Cortex of kidney (tissue), 1 donor: Measurements from ENCODE around the gene LSAMP.

Experiments
- DNase-seq: peaks from one replicate; lab custom pipeline; 2025; lab: John Stamatoyannopoulos, UW

The LSAMP gene

DNA sequence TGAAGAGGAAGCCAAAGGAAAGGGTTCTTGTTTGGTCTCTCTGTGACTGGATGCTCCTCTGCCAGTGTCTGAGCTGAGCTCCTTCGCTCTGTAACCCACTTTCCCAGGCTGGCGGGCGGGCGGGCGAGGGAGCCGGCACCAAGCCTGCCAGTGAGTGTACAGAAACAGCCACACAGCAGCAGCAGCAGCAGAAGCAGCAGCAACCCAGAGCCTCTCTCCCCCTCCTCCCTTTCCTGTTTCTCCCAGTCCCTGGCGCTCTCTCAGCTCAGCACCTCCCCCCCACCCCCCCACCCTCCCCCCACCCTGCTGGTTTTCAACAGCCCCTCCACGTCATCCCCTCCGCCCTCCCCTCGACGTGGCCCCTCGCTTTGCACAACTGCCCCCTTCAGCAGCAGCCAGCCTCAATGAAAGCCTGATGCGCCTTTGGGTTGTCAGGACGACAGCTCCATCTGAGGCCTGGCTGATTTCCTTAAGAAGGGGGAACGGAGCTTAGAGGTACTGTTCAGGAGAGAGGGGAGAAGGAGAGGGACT is at the start of gene LSAMP:
Gene LSAMP (minus strand): TSS at position 177 of the 531 bp plus-strand sequence.
- no peak for DNase-seq

DNA sequence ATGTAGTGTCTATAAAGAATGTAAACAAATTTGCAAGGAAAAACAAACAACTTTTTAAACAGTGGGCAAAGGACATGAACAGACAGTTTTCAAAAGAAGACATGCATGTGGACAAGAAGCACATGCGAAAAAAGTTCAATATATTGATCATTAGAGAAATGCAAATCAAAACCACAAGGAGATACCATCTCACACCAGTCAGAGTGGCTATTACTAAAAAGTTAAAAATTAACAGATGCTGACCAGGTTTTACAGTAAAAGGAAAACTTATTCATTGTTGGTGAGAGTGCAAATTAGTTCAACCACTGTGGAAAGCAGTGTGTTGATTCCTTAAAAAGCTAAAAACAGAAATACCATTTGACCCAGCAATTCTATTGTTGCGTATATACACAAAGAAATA is 47.1 kb upstream of the LSAMP start:
- DNase-seq: no peak

DNA sequence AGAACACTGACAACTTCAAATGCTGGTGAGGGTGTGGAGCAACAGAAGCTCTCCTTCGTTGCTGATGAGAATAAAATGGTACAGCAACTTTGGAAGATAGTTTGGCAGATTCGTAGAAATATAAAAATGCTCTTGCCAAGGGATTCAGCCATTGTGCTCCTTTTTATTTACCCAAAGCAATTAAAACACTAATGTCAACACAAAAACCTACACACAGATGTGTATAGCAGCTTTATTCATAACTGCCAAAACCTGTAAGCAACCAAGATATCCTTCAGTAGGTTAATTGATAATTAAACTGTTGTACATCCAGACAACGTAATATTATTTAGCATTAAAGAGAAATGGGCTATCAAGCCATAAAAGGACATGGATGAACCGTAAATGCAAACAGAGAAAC is 37.8 kb upstream of the LSAMP start:
- DNase-seq: no peak

DNA sequence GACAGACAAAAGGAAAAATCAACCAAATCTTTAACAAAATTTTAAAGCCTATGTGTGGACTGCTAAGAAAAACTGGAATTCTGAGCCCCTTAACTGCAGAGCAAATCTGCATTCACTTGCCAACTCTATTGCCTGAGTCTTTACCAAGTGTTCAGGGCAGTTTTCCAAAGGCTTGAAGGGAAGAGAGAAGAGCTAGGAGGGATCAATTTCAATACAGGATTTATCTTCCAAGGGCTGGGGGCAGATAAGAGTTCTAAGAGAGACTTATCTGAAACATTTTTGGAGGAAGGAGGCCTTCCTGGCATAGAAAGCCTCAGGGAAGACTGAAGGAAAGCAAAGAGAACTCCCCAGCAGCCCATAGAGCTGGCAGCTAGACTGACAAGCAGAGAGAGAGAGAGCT is 31.4 kb upstream of the LSAMP start:
- no peak for DNase-seq

DNA sequence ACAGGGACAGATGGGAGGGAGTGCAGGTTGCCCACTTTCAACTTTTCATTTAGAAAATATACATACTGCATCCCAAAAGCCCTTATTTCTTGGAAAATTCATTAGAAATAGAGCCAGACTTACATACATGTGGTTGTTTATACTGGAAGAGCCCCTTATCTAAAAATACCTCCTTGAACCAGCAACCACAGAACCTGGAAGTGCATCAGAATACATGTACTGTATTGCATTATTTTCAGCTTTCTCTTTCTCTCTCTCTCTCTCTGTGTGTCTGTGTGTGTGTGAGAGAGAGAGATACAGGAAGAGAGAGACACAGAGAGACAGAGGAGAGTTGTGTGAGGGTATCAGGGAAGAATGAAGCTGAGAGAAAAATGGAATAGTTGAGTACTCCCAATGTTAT is 29.5 kb upstream of the LSAMP start:
- DNase-seq: no peak

DNA sequence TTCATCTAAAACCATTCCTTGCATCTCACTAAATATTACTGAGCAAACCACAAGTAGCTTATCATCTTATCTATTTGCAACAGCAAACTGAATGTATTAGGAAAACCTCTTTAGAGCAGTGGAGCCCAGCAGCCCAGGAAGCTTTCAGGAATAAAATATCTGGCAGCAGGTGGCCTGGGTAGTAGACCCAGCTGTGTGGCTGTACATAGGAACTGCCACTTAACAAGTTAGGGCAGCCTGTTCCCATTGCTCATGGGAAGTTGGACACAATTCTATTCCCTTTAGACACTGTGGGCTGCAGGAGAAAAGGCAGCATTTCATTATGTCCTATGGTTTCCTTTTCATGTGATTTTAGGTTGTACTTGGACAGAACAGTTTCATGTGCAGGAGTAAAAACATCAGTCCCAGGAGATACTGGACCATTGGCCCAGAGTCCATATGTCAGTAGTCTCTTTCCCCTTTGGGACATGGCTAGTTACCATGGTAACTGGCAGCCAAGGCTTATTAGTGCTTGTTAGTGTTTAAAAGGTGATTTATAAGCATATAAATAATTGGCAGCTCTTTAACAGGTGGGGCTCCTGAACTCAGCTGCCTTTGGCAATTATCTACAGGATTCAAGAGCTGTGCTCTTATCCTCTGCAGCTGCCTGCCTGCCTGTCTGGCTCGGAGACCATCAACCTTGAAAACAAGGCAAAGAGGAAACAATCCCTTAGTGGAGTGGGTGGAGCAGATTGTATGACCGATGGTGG is 28.9 kb upstream of the LSAMP start:
- no peak for DNase-seq

DNA sequence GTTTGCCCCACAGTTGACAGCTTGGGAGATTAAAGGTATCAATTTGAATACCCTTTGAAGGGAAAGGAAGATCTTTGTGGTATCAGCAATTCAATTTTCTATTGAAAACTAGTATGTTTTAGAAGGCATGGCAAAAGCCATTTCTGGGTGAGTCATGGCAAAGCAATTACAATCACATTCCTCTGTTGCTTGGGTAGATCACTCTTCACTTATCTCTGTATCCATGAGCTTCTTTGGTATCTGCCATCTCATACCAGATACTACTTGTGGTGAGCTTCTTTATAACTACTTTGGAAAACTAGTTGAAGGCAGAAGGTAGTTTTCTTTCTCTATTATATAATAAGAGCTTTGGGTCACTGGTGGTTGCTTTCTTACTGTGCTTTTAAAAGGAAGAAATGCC is 28.3 kb upstream of the LSAMP start:
- DNase-seq: no peak

DNA sequence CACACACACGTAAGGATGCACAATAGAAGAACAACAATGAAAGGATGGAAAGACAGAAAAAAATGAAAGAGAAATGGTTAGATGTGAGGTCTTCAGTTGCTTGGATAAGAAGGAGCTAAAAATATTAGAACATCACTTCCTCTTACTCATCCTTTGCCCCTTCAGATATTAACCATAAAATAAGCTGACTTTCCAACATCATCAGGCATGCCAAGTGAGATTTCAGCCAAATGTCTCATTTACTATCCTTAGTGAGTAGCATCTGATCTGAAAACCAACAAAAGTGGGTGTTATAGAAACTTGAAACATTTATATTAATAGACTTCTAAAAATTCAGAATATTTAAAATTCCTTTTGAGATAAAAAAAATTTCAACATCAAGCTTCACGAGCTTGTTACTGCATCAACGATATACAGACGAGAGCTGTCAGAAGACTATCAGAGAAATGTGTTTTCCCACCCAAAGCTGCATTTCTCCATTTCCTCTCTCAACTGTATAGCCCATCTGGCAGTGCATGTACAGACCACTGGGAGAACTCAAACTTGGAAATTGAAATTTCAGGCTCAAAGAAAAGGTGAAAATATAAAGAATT is 25.4 kb upstream of the LSAMP start:
- DNase-seq: no peak

DNA sequence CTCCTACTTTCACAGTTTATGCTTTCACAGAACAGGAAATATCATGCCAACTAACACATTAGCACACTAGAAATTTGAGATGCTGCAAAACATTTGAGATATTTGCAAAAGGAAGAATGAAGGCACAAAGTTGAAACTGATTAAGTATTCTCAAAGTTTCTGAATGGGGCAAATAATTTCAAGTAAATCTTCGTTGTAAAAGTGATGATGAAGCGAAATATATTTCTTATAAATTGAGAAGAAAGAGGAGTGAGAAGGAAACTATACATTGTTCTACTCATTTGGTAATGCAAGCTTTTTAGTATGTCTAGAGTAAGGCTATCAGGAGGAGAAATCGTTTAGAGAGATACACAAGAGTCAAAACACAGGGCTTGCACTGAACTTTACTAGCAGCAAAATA is 24.3 kb upstream of the LSAMP start:
- DNase-seq: no peak

DNA sequence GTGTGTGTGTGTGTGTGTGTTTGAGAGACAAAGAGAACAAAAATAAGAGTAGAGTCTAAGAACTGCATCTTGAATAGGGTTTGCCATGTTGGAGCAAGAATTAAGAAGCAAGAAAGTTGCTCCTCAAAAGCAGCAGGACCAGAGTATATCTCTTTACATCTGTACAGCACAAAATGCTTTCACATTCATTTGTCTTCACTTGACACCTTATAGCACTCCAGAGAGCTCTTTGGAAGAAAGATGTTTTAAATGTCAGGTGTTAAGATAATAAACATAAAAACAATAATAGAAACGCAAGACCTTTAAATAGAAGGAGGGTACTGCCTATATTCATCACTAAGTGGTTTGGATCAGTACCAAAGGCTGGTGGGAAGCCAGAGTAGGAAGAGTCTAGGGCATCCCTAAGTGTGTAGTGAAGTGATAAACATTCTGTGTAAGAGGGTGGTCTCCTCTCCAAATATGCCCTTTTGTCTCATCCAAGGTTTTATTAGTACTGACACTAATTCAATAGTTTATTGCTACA is 19.1 kb upstream of the LSAMP start:
- DNase-seq: no peak

DNA sequence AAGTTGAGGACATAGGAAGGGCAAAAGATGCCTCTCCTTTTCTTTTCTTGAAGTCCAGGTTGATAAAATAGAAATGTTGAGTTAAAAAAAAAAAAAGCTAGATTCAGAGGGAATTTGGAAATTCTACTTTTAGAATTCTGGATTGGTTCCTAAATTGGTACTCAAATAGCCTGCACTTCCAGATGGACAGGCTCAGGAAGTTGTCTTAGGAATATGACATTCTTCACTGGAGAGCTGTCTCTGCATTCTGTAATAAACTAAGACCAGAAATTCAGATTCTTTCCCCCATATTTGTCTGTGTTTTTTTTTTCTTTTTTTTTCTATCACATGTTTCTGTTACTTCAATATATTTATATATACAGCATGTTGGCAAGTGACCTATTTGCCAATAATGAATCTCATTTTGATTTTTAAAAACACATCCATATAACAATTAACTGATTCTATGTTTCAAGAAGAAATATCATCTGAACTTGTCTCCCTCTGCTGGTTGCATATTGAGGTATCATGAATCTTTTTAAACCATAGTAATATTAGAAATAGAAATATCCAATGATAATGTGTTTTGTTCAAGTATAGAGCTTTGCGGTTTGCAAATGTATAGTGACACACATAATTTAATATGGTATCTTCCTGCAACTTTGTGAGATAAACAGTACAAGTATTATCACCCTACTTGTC is 8.5 kb upstream of the LSAMP start:
- no peak for DNase-seq

DNA sequence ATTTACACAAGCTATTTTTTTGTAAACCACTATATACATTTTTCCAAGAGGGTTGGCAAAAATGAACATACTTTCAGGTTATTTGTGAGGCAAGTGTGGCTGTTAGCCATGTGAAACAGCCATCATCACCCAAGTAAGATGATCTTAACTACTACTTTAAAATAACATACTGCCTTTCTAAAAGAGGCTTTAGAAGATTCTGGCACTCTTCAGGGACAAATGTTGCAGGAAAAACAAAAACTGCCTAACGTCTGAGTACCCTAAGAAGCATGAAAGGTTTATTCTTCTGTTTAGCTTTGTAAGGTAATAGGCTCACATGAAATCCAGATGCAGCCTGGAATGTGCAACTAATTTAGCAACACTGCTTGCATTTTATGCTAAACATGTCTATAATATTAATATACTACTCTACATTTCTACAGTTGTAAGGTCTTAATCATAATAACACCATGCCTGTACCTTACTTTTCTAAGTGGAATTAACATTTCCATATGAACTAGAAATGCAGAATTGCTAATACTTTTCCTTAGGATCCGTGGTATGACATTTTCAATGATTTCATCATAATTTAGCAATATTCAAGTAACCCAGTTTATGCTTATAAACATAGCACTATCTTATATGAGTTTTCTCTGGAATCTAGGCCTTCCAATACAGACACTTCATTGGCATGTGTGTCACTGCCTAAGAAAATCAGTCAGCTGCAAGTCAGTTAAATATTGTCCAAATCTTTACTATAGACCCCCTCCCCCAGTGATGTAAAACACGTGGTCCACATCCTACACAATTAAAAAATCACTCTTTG is 4.5 kb upstream of the LSAMP start:
- no peak for DNase-seq

DNA sequence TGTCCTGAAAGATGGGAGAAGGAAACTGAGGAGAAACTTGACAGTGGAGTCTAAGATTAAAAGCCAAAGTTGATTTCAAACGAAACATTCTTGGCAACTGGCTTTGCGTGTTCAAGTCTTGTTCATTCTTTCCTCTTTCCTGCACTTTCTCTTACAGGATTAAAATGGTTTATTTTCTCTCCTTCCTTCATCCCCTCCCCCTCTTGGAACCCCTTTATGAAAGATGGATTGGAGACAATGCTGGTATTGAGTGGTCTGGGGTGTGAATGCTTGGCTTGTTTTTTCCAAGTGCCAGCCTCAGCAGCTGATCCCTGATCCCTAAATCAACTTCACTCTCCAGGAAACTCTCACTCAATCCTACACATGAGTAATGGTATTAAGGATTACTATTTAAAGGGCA is 703 bp upstream of the LSAMP start:
- DNase-seq: no peak

DNA sequence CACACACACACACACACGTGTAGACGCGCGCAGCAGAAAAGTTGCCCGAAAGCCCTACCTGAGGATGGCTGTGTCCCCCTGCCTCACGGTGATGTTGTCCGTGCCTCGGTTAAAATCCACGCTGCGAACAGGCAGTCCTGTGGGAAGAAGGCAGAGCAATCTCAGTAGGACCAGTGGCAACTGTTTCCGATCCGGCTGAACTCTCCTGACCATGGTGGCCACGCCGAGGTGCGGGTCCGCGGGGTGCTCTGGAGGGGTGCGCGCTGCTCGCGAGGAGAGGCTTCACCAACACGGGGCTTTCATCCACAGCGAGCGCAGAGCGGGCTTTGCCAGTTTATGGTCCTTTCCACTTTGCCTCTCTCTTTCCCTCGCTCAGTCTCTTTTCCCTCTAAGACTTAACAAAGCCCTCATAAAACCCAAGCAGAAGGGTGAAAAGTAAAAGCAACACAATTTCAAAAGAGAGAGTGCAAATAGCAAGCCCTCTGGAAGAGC is 422 bp downstream of the LSAMP start:
- no peak for DNase-seq

DNA sequence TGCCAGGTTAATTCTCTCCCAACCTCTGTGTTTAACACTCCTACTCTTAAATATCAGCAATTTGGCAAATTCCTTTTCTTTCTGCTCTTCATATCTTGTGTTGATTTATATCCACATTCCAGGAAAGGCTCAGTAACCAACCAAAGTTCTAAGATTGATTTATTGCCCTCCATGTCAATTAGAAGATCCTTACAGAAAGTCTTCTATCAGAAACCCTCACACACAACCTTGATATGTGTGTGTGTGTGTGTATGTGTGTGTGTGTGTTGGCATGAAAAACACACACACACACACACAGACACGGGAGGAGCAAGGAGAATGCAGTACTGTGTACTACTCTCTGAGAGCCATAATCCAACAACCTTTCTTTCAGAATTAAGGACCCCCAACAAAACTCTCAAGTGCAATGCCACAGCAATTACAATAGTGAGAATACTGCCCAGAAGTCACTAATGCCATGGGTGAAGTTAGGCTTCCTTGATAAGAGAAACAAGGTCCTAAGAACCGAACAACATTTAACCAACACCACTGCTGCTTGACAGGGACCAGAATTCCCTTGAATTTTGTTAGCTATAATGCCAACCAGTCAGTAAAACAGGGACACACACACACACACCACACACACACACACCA is 1.1 kb downstream of the LSAMP start:
- no peak for DNase-seq

DNA sequence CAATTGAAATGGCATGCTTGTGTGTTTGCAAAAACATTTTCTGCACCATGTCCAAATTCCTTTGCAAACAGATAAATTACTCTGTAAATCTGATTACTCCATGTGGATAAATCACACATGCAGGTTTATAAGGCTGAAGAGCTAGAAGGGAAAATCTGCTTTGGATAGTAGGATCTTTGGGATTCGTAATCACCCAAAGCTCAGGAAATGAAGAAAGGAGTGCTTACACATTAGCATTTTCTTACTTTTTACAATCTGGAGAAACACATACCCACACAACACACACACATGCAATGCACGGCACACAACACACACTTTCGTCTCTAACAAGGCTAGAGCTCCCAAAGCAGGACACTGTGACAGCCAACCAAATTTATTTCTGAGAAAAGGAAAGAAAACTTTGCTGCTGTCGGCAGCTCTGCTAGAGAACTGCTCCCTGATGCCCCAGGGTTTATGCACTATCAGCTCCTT is 2.1 kb downstream of the LSAMP start:
- no peak for DNase-seq

DNA sequence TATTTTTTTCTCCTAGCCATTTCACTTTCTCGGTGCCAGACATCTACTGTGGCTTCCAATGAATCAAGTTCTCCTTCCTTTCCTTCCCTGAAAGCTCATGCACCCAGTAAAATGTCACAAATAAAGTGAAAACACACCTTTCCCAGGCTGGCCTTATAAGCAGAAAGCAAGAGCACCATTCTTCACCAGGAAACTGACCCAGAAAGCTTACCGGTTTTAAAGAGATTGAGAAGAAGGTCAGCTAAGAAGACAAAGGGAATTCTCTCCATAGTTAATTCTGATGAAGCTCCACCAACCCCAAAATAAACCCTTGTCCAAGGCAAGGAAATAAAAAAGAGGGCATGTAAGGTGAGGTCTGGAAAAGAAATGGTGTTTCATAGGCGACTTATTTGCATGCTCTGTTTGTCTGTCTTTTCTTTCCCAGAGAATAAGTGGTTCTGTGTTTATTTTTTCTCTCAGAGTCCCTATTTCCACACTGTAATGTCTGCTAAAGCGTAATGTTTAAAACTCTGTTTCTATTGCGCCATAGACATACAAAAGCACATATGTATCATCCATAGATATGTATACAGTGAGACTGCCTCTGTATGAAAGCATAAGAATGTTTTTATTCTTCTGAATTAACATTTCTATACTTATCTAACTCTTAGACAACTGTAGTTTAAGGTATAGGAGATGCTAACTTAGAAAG is 2.8 kb downstream of the LSAMP start:
- no peak for DNase-seq

DNA sequence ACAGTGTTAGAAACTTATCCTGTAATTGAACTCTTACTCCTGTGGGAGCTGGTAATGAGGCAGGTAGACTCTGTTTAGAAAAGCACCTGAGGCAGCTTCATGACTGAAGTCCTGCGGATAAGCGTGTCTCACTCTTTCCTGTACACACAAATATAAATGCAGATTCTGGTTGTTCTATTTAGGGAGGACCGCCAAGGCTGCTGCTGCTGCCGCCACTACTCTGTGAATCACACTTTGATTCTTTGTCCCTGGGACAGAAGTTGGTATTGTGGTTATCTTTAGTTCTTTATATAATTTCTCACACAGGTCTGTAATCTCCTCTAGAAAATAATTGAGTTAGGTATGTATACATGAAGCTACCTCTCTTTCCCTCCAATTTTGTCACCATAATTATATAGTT is 3.6 kb downstream of the LSAMP start:
- DNase-seq: no peak

DNA sequence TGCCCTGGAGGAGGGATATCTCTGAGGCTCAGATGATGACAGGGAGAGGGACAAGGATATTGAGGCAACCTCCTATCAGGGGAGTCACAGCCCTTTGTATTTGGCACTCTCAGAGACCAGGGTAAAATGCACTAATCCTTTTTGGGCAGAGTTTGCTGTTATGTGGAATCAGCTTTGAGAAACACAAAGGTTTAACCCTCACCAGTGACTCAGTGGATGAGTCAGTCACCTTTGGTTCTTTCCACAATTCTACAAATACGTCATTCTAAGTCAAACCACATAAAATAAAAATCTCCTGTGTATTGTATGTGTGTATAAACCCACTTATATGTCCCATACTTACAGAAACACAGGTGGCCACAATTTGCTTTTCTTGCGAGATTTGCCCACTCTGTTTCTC is 5.1 kb downstream of the LSAMP start:
- DNase-seq: no peak

DNA sequence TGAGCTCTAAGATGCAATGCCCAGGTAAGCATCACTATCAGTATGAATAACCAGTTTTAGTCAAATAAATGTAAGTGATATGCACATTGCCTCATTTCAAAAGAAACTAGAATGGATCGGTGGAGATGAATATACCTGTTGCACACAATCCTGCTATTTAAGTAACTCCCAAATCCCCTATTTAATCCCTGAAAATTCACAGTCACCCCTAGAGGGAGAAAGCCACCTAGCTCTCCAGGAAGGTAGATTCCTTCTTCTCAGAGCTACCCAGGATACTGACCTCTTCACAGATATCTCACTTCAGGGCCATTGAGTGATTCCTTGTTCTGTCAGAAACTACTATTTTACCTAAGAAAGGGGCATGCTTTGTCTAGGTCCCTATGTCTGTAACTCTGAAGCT is 11.7 kb downstream of the LSAMP start:
- DNase-seq: no peak

DNA sequence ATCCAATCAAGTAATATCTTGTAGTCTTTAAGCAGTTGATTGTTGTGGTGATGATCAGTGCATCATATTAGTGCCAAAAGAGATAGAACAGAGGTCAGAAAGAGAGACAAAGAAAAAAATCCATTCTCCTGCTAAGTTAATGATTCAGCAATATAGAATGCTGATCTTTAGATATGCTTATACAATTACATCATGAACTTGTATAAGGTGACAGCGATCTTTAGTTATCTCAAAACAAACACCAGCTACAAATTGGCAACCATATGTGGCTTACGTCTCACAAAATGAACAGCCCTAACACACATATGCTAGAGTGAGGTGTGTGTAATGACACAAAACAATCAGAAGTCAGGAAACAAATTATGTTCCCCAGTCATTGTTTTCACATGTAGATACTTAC is 12.5 kb downstream of the LSAMP start:
- DNase-seq: no peak
